DMS114 treated with DMSO at 0.1 percent for 48 hours (cell line): ENCODE measurements around the gene ADGRE3.
"Not testable (repeated sequence)": the region's sequence is repeated elsewhere in the genome, so short reads cannot be mapped to it uniquely, and the experiment has no call there.

Experiments
- DNase-seq: peaks from one replicate; lab custom pipeline; 2025; ENCODE audit not compliant: unreplicated experiment; lab: John Stamatoyannopoulos, UW

Gene ADGRE3

DNA sequence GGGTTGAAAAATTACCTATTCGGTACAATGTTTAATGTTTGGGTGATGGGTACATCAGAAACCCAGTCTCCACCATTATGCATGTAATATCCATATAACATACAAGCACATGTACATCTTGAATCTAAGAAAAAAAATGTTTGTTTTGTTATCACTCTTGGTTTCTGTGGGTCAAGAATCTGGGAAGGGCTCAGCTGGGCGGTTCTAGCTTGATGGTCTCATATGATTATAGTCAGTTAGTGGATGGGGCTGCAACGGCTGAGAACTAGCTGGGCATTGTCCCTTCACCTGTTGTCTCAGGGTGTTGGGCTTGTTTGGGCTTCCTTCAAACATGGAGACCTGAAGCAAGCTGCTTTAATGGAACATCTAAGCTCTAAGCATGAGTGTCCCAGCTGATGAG, 4.7 kb downstream of the ADGRE3 start:
- DNase-seq = no peak

DNA sequence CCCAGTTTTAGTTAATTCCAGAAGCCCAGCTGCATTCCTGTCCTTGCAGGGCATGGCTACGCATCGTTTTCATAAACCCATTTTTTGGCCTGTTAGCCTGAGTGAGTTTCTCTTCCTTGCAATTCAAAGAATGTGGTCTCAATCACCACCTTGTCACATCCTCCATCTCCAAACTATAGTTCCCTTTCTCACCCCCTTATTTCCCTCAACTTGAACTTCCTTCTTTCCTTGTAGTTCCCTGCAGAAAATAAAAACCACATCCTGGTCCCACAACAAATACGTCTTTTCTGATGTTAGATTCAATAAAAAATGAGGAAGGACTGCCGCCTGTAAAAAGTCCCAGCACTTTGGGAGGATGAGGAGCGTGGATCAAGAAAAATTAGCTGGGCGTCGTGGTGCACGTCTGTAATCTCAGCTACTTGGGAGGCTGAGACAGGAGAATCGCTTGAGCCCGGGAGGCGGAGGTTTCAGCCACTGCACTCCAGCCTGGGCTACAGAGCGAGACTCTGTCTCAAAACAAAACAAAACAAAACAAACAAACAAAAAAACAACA, 13.2 kb downstream of the ADGRE3 start:
- no peak for DNase-seq

DNA sequence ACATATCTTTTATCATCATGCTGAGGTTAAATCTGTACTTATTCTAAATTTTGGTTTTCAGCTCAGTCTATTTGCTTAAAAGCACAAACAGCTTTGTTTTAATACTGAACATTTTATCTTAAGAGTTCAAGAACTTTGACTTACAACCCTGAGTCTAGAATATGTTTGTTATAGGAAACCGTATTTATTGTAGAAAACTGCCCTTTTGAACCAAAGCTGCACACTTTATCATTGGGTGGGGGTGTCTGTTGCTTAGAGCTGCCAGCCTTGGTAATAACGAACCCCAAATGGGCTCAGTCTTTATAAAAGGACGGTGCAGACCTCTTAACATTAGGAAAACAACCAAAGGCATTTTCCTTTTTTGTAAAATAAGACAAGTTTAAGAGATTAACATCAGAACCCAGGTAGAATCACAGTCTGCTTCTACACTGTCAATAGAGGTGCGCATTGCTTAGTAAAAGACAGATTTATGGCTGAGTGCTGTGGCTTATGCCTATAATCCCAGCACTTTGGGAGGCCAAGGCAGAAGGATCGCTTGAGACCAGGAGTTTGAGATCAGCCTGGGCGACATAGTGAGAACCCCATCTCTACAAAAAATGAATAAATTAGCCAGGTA, 14.7 kb downstream of the ADGRE3 start:
- no peak for DNase-seq

DNA sequence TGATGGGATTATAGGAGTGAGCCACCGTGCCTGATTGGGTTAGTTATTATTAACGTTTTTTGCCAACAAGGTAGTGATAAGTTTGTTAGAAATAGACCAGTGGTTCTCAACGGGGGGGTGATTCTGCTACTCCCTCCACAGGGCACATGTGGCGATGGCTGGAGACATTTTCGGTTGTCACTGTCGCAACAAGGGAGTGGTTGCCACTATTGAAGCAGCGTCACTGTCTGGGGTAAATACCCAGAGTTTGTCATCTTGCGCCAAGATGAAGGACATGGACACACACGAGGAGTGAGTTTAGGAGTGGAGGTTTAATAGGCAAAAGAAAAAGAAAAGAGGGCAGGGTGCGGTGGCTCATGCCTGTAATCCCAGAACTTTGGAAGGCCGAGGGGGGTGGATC, 18.9 kb downstream of the ADGRE3 start:
- DNase-seq = no peak

DNA sequence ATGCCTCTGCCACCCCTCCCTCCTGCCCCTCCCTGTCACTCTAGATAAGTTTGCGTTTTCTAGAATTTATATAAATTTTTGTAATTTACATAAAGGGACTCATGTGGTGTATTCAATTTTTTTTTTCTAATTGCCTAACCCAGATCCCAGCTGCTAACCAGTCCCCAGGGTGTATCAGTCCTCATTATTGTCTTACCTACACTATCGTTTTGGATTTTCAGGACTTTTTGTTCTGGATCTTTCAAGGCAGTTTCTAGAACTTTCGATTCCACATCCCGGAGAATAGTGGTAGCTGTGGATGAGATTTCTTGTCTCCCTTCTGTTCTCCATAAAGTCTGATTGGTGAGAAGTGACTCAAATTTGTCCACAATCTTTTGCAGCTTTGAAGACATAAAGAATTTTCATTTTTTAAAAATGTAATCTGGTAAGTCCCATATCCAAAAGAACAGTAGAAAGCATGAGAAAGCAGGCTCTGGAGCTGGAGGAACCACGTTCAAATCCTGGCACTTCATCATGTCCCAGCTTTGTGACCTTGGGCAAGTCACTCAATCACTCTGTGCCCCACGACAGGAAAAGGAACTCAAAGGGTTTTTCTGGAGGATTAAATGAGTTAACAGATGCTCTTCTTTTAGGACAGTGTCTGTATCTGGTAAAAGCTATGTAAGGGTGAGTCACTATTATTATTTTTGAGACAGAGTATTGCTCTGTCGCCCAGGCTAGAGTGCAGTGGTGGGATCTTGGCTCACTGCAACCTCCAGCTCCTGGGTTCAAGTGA, 19.7 kb downstream of the ADGRE3 start:
- DNase-seq = no peak

DNA sequence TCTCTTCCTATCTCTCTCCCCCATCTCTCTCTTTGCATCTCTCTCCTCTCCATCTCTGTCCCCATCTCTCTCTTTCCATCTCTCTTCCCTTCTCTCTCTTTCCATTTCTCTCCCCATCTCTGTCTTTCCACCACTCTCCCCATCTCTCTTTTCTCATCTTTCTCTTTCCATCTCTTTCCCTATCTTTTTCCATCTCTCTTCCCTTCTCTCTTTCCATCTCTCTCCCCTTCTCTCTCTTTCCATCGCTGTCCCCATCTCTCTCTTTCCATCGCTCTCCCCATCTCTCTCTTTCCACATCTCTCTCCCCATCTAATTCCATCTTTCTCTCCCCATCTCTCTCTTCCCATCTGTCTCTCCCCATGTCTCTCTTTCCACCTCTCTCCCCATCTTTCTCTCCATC, 24.5 kb downstream of the ADGRE3 start:
- no peak for DNase-seq

DNA sequence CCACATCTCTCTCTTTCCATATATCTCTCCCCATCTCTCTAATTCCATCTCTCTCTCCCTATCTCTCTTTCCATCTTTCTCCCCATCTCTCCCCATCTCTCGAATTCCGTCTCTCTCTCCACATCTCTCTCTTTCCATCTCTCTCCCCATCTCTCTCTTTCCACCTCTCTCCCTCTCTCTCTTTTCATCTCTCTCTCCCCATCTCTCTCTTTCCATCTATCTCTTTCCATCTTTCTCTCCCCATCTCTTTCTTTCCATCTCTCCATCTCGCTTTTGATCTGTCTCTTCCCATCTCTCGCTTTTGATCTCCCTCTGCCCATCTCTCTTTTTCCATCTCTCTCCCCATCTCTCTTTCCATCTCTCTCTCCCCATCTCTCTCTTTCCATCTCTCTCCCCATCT, 25.6 kb downstream of the ADGRE3 start:
- no peak for DNase-seq

DNA sequence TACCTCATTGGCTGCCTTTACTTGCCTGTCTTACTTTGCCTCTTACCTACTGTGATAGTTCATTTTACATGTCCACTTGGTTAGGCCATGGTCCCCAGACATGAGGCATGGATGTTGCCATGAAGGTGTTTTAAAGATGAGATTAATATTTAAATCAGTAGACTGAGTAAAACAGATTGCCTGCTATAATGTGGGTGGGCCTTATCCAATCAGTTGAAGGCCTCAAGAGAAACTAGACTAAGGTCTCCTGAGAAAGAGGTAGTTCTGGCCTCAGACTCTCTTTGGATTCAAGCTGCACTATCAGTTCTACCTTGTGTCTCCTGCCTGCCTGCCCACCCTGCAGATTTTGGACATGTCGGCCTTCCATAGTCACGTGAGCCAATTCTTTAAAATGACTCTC, 26.1 kb downstream of the ADGRE3 start:
- DNase-seq = no peak

DNA sequence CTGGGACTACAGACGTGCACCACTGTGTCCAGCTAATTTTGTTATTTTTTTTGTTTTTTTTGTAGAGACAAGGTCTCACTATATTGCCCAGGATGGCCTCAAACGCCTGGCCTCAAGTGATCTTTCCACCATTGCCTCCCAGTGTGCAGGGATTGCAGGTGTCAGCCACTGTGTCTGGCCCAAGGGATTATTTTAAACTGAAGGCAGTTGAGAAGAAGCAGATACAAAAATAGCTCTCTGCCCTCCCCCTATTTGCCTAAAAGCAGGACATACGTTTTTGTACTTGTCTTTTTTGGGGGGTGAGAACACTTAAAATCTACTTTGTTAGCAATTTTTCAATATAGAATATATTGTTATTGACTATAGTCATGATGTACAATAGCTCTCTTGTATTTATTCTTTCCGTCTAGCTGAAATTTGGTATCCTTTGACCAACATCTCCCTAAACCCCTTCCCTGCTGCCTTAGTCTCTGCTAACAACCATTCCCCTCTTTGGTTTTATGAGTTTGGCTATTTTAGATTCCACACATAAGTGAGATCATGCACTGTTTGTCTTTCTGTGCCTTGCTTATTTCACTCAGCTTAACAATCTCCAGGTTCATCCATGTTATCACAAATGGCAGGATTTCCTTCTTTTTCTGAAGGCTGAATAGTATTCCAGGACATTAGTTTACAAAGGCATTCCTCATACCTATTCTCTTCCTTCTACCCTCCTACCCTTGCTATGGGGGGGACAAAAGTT, 34.9 kb downstream of the ADGRE3 start:
- DNase-seq = no peak

DNA sequence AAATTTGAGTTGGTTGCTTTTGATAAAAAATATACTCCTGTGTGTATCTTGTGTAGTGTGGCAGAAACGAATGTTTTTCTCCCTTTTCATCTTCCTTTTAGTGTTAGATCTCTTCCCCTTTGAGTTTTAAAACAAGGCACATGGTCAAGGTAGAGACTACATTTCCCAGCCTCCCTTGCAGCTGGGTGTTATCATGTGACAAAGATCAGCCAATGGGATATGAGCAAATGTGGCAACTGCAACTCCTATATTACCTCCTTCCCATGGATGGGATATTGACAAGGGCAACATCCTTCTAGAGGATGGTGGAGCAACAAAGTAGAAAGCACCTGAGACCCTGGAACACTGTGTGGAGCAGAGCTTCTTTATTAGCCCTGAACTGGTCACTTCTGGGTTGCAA, 42.4 kb downstream of the ADGRE3 start:
- peak; percentile 16 for DNase-seq

DNA sequence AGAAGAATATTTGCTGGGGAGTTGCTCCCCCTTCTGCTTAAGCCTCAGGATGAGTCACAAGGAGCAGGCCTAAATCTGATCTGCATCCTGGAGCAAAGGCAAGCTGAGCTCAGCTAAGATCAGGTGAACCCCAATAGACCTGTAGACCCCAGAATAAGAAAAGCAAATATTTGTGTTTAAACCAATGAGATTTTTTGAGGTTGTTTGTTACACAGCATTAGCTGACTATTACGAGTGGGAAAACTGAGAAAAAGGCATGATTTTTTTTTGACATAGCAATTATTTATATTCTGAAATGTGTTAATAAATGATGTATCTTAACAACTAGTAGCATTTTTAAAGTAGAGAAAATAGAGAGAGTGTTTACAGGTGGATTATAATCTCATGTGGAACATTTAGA, 45.1 kb downstream of the ADGRE3 start:
- DNase-seq = no peak

DNA sequence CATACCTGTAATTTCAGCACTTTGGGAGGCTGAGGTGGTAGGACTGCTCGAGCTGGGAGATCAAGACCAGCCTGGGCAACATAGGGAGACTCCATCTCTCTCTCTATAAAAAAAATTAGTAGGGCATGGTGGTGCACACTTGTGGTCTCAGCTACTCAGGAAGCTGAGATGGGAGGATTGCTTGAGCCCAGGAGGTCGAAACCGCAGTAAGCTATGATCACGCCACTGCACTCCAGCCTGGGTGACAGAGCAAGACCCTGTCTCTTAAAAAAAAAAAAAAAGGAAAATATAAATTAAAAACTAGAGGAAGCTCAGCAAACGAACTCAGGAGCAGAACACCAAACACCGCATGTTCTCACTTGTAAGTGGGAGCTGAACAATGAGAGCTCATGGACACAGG, 50.2 kb downstream of the ADGRE3 start:
- not testable (repeated sequence) for DNase-seq

DNA sequence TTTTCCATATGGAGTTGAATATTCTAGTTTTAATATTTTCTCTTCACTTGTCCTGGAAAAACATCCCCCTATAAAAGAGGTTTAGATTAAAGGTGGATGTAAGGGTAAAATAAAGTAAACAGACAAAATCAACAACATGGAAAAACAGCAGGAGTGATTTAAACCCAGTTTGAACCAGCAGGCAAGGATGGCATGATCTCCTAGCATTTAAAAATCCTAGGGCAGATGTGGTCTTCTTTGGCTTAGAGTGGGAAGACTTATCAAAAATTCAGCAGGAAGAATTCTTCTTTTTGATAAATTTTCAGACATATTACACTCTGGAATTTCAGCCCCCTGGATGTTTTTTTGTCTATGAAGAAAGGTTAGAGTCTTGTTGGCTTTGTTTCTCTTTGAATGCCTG, 55.2 kb downstream of the ADGRE3 start:
- DNase-seq = no peak

DNA sequence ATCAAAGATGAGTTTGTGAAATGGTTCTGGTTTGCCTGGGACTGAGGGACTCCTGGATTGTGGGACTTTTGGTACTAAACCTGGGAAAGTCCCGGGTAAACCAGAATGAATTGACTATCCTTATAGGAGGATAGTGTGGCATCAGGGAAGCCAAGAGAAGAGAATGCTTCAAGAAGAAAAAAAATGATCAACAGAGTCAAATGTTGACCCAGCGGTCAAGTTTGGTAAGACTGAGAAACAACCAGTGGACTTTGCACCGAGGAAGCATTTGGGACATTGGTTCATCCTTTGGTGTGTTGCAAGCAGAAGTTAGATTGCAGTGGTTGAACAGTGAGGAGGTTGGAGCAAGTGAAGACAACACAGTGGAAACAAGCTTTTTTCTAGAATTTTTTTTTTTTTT, 58.2 kb downstream of the ADGRE3 start:
- DNase-seq = no peak

DNA sequence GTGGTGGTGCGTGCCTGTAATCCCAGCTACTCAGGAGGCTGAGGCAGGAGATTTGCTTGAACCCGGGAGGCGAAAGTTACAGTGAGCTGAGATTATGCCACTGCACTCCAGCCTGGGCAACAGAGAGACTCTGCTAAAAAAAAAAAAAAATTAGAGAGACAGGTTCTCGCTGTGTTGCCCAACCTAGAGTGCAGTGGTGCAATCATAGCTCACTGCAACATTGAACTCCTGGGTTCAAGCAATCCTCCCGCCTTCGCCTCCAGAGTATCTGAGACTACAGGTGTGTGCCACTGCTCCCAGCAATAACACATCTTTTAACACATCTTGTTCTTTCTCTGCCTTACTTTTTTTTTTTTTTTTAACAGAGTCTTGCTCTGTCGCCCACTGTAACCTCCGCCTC, 59.0 kb downstream of the ADGRE3 start:
- no peak for DNase-seq

DNA sequence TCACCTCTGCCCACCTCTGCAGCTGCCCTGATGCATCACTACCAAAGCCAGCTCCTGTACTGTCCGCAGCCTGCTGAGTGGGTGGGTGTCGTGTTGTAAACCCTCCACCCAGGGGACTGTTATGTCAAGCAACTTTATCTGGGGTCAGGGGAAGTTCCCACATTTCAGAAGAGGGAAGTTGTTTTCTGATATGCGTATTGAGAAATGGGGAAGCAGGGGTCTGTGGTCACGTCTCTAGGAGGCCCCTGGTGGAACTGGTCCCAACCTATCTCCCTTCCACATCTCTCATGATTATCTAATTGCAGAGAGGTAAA, 60.6 kb downstream of the ADGRE3 start:
- no peak for DNase-seq

DNA sequence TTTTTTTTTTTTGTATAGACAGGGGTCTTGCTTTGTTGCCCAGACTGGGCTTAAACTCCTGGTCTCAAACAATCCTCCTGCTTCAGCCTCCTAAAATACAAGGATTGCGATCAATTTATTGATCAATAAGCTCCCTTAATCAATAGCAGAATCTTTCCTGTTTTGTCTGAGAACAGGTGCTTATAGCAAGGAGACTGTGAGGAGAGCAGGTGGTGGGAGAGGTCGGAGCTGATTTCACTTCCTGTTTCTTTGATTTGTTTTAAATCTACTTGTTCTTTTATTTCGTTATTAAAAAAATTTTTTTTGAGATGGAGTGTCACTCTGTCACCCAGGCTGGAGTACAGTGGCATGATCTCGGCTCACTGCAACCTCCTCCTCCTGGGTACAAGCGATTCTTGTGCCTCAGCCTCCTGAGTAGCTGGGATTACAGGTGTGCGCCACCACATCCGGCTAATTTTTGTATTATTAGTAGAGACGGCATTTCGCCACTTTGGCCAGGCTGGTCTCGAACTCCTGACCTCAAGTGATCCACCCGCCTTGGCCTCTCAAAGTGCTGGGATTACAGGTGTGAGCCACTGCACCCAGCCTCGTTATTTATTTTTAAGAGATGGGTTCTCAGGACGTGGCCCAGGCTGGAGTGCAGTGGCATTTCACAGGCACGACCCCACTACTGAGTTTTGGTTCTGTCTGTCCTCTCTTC, 61.1 kb downstream of the ADGRE3 start:
- not testable (repeated sequence) for DNase-seq

DNA sequence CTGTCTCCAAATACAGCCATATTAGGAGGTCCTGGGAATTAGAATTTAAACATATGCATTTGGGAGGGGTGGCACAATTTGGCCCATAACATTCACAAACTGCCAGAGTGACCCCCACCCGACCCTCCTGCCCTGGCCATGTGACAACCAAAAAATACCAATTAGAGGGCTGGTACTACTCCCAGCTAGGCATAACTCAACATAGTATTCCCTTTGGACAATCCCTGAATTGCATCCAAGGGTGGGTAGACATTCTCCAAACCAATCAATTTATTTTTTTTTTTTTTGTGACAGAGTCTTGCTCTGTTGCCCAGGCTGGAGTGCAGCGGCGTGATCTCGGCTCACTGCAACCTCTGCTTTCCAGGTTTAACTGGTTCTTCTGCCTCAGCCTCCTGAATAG, 62.0 kb downstream of the ADGRE3 start:
- DNase-seq = no peak

DNA sequence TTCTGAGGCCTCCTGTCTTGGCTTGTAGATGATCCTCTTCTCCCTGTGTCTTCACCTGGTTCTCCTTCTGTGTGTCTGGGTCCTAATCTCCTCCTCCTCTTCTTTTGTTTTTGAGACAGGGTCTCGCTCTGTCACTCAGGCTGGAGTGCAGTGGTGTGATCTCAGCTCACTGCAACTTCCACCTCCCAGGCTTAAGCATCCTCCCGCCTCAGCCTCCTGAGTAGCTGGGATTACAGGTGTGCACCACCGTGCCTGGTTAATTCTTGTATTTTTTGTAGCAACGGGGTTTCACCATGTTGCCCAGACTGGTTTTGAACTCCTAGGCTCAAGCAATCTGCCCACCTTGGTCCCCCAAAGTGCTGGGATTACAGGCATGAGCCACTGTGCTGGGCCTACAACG, 62.4 kb downstream of the ADGRE3 start:
- not testable (repeated sequence) for DNase-seq

DNA sequence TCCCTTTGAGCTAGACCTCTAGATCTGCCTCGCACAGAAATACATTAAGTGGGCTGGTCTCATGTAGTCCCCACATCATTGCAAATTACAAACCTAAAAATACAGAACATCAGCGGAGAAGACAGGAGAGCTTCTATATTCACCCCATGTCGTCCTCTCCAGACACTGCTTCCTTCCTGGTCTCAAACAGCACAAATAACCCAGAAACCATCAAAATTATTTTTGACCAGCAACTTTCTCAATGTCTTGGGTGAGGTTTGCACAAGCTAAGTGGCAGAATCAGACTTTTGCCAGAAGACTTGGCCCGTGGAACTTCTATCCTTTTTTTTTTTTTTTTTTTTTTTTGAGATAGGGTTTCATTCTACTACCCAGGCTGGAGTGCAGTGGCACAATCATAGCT, 63.6 kb downstream of the ADGRE3 start:
- no peak for DNase-seq

DNA sequence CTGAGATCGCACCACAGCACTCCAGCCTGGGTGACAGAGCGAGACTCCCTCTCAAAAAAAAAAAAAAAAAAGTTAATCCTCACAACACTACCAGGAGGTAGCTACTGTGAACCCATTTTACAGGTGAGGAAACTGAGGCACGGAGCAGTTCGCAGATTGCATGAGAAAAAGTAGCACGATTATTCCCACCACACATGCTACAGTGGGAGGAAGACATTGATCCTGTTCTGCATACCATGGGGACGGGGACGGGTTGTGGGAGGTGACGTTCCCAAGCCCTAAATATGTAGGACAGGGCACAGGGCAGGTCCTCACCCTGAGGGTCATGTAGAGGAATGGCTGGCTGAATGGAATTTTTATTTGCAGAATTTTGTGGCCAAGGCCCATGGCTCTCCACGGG, 68.0 kb downstream of the ADGRE3 start:
- no peak for DNase-seq

DNA sequence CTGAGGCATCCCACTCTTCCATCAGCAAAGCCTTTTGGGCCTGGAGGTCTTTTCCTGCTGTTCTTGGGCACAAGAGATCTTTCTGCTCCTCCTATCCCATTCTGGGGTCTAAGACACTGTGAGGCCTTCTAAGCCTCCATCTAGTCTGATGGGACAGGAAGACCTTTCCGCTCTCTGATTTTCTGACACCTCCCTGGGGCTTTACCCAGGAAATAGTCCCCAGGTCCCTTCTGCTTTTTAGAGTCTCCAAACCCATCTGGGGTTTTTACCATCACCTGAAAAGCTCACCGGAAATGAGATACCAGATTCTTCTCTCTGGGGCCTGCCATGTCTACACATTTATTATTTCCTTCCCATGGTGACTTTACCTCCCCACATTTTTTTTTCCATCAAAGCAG, 70.7 kb downstream of the ADGRE3 start:
- no peak for DNase-seq
